BJ (cell line): ENCODE results near the gene GJB6. TPM values are rescaled to one million over a fixed set of nuclear protein-coding genes. Genes with fewer than 3 reads are reported as not detected.
"Not testable (repeated sequence)": the region's sequence is repeated elsewhere in the genome, so short reads cannot be mapped to it uniquely, and the experiment has no call there.

Source experiments
- CTCF ChIA-PET: fragments of 350-600 bp; formaldehyde crosslinking; extraction: SDS; loops from one replicate; lab custom pipeline; 2021; ENCODE audit warnings: antibody characterized with exemption, inconsistent platforms; lab: Yijun Ruan, JAX
- POLR2A ChIA-PET: fragments of 300-600 bp; sonication (Branson Sonifier 250); formaldehyde crosslinking; extraction: SDS; loops from one replicate; lab custom pipeline; 2021; ENCODE audit warnings: antibody characterized with exemption; lab: Charles Lee
- DNase-seq: peaks from one replicate; pipeline ENCODE4 v3.0.0-alpha.2; 2011; ENCODE audit warnings: low read depth
- H3K27me3 ChIP-seq: 2 replicates; pipeline ENCODE4 v1.6.0; 2011; ENCODE audit warnings: low read length; ENCODE audit not compliant: control insufficient read depth, insufficient read depth
- H3K36me3 ChIP-seq: 2 replicates; pipeline ENCODE4 v1.5.1; 2011; ENCODE audit warnings: low read length; ENCODE audit not compliant: control insufficient read depth, insufficient read depth
- H3K4me3 ChIP-seq: 2 replicates; pipeline ENCODE4 v1.5.1; 2011; ENCODE audit warnings: low read depth, mild to moderate bottlenecking, control low read depth, low read length
- polyA minus RNA-seq: library from RNA; depleted of rRNA, polyadenylated mRNA; stranded (reverse); fragments of >200 nt; gene quantifications from 2 replicates; pipeline ENCODE4 v1.2.3, GENCODE V29; 2011; rRNA and poly(A)+ RNA removed
- polyA plus RNA-seq: library from polyadenylated mRNA; depleted of rRNA; stranded (reverse); fragments of >200 nt; gene quantifications from 2 replicates; pipeline ENCODE4 v1.2.3, GENCODE V29; 2011; rRNA removed
- TF ChIP-seq, protein P1 (sequence below): IDR thresholded peaks from 2 replicates; pipeline ENCODE4 v1.5.1; 2011; ENCODE audit warnings: low read depth, mild to moderate bottlenecking, control low read depth, inconsistent platforms, low read length, moderate library complexity; ENCODE audit not compliant: insufficient read depth

Gene GJB6
- not detected in 2 replicates for polyA plus RNA-seq
- not detected in 2 replicates for polyA minus RNA-seq

DNA sequence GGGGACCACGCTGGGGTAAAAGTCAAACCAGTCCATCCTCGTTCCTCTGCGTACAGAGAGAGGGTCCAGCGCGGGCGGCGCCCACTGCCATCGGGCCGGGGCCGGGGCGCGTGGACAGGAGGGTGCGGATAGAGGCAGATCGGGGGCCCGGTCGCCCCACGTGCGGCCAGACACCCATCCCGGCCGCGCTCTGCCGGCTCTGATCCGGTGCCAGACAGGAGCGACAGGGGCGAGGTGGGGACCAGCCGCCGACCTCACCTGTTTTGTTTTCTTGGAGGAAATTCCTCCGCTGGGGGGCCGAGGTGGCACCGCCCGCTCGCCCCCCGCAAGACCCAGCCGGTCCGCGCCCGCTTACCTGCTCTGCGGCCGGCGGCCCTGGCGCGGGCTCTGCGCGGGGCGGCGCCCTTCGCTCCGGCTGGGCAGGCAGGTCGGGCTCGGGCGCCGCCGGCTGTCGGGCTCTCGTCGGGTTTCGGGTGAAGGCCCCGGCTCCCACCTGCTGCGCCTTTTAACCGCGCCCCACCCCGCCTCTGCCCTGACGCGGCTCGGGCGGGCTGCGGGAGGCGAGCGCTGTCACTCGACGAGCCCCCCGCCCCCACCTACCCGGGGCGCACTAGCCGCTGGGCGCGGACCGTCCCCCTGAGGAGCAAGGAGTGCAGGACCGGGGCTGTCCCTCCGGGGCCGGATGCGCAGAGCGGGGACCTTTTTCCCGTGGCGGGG lies at the start of gene GJB6:
Gene GJB6, minus strand, starts transcription at position 481 of the 717 bp plus-strand sequence. CDS start 8,839 bp downstream, outside the sequence.
- H3K36me3 ChIP-seq = no peaks in the 10 kb centered on the region
- H3K4me3 ChIP-seq = no peak within 1 kb of the TSS
- ChIA-PET POLR2A (no interaction called here), CTCF (no interaction called here)
- DNase-seq = no peak
- peaks cover 21% of the 10 kb centered on the region for H3K27me3 ChIP-seq
- TF ChIP-seq, protein P1, sequence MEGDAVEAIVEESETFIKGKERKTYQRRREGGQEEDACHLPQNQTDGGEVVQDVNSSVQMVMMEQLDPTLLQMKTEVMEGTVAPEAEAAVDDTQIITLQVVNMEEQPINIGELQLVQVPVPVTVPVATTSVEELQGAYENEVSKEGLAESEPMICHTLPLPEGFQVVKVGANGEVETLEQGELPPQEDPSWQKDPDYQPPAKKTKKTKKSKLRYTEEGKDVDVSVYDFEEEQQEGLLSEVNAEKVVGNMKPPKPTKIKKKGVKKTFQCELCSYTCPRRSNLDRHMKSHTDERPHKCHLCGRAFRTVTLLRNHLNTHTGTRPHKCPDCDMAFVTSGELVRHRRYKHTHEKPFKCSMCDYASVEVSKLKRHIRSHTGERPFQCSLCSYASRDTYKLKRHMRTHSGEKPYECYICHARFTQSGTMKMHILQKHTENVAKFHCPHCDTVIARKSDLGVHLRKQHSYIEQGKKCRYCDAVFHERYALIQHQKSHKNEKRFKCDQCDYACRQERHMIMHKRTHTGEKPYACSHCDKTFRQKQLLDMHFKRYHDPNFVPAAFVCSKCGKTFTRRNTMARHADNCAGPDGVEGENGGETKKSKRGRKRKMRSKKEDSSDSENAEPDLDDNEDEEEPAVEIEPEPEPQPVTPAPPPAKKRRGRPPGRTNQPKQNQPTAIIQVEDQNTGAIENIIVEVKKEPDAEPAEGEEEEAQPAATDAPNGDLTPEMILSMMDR = no peak

DNA sequence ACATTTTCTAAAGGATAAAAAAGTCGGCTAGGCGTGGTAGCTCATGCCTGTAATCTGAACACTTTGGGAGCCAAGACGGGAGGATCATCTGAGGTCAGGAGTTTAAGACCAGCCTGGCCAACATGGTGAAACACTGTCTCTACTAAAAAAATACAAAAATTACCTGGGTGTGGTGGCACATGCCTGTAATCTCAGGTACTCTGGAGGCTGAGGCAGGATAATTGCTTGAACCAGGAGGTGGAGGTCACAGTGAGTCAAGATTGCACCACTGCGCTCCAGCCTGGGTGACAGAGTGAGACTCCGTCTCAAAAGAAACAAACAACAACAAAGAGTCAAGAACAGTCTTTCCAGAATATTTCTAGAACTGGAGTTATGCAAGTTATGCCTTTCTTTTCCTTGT lies 44.8 kb upstream of the GJB6 start:
- POLR2A ChIA-PET, H3K27me3 ChIP-seq, H3K36me3 ChIP-seq, H3K4me3 ChIP-seq, CTCF ChIA-PET, DNase-seq: not testable (repeated sequence)

DNA sequence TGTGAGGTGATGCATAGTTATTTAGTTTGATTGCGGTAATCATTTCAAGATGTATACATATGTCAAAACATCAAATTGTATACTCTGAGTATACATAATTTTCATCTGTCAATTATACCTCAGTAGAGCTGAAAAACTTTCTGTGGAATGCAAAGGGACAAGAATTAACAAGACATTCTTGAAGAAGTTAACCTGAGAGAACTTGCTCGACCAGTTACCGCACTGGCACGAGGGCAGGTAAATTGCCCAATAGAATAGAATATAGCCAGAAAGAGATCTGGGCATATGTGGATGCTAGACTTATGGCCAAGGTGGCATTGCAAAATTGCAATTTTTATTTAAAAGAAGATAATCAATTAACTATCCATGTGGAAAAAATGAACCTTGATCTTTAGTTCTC lies 42.3 kb upstream of the GJB6 start:
- TF ChIP-seq, protein P1 = no peak
- DNase-seq = no peak
- ChIA-PET CTCF (no interaction called here), POLR2A (no interaction called here)
- Histone ChIP-seq H3K36me3 (no peaks in the 10 kb centered on the region), H3K27me3 (peaks cover 1% of the 10 kb centered on the region; the same call in 1 of the 2 replicates), H3K4me3 (no peak overlapping the region)

DNA sequence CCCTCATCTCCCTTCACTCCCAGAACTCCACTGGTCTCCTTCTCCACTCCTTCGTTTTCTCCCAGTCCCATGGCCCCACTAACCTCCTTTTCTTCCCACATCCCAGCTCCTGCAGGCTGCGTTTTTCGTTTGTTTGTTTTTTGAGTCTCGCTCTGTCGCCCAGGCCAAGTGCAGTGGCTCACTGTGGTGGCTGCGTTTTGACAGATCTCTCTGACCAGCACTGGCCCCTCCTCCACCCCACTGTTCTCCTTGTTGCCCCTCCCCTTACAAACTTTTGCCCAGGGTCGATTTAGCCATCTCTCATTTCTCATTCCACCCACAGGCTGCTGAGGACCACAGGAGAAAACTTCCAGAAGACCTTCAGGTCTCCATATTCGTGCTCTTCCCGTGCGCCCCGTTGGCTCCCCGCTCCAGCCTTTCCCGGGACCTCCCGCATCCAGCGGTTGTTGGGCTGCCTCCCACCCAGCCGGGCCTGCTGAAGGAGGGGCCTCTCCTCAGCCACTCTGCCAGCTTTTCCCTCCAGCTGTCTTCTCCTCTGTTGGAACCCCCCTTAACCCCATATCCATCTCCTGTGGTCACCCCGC lies 40.6 kb upstream of the GJB6 start:
- DNase-seq = no peak
- ChIA-PET POLR2A (no interaction called here), CTCF (interaction anchor here (0.5 kb wide), 1 partner anchor 1291 kb away, joined by 4 read pairs; no protein-coding TSS in a partner anchor)
- H3K4me3 ChIP-seq = no peak overlapping the region
- H3K36me3 ChIP-seq = no peaks in the 10 kb centered on the region
- H3K27me3 ChIP-seq = peaks cover 1% of the 10 kb centered on the region; the same call in 1 of the 2 replicates
- TF ChIP-seq, protein P1 = no peak

DNA sequence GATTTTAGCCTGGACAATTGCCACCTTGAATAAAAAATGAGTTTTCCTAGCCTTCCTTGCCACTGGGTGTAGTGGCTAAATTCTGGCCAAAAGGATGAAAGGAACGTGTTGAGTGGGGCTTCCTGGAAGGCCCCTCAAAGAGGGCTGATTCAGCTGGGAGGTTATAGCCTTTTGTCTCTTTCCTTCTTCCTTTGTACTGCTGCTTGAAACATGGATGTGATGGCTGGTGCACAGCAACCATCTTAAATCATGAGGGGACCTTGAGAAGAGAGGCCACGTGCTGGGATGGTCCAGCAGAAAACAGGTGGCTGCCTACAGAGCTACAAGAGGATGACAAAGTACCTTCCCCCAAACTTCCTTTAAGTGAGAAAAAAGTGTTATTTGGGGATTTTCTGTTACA lies 40.0 kb upstream of the GJB6 start:
- H3K27me3 ChIP-seq = peaks cover 1% of the 10 kb centered on the region; the same call in 1 of the 2 replicates
- ChIA-PET CTCF (no interaction called here), POLR2A (no interaction called here)
- TF ChIP-seq, protein P1 = no peak
- no peak for DNase-seq
- H3K4me3 ChIP-seq = no peak overlapping the region
- H3K36me3 ChIP-seq = no peaks in the 10 kb centered on the region
